HepG2 (cell line): ENCODE measurements around the gene WWC1. TPM values are rescaled to one million over a fixed set of nuclear protein-coding genes. Genes with fewer than 3 reads are reported as not detected.

Experiments
- ATAC-seq: fragments of 200-7000 bp; cut with Tn5 transposase; 3 replicates; pipeline ENCODE4 v1.9.1; 2020; ENCODE audit warnings: mild to moderate bottlenecking, moderate library complexity
- BruUV-seq: library from RNA; stranded (reverse); fragments of 400-500 nt; replicated peaks from 2 replicates; lab custom pipeline; 2021; lab: Mats Ljungman, UMichigan
- CTCF ChIA-PET: fragments of 300-600 bp; formaldehyde crosslinking; extraction: SDS; loops from one replicate; lab custom pipeline; 2021; ENCODE audit warnings: low total read pairs, inconsistent platforms, low intra/inter-chr PET ratio; lab: Yijun Ruan, JAX
- POLR2A ChIA-PET: fragments of 350-600 bp; sonication (Branson Sonifier 250); formaldehyde crosslinking; loops from one replicate; lab custom pipeline; 2020; ENCODE audit warnings: antibody characterized with exemption, inconsistent platforms; lab: Yijun Ruan, JAX
- DNase-seq: peaks from one replicate; pipeline ENCODE4 v3.0.0-alpha.2; 2015; ENCODE audit warnings: low spot score
- FAIRE-seq: peaks from 3 replicates; lab custom pipeline; 2011; peaks lifted over from hg19 to GRCh38; lab: Jason Lieb, UNC
- H2AFZ ChIP-seq: one replicate; pipeline ENCODE4 v1.6.1; 2011; ENCODE audit warnings: low read length, inconsistent platforms
- H3K27ac ChIP-seq: fragments of 300-600 bp; 3 replicates; pipeline ENCODE4 v1.8.0; 2011; ENCODE audit warnings: mixed run types, mild to moderate bottlenecking, mixed read lengths, low read length, inconsistent platforms; ENCODE audit not compliant: insufficient read depth; ENCODE audit errors: extremely low read length
- H3K27me3 ChIP-seq, 2 experiments: fragments of 200-600 bp in 1 of 2; 2 replicates in 1 of 2; 3 replicates in 1 of 2; pipeline versions ENCODE4 v1.6.0 to v1.8.0; 2011; ENCODE audit warnings: low read length in 2 of 2, mild to moderate bottlenecking in 2 of 2, moderate library complexity in 2 of 2, inconsistent platforms in 1 of 2; ENCODE audit not compliant: insufficient read depth in 2 of 2, control insufficient read depth in 1 of 2
- H3K36me3 ChIP-seq, 2 experiments: fragments of 200-600 bp in 1 of 2; replicated peaks in 1 of 2; 2 replicates in 1 of 2; 3 replicates in 1 of 2; pipeline versions ENCODE4 v1.5.1 to v1.8.0; 2011; ENCODE audit warnings: low read length in 2 of 2, inconsistent platforms in 1 of 2; ENCODE audit not compliant: insufficient read depth in 2 of 2, control insufficient read depth in 1 of 2
- H3K4me1 ChIP-seq: 2 replicates; pipeline ENCODE4 v1.5.1; 2012; ENCODE audit warnings: low read length, inconsistent platforms; ENCODE audit not compliant: insufficient read depth
- H3K4me2 ChIP-seq: 2 replicates; pipeline ENCODE4 v1.6.0; 2011; ENCODE audit warnings: low read depth, low read length, inconsistent platforms
- H3K4me3 ChIP-seq, 3 experiments: fragments of 200-600 bp in 1 of 3; sonication (generic), shearing (Covaris generic) in 1 of 3; replicated peaks in 1 of 3; 2 replicates each; pipeline ENCODE4 v1.5.1; 2011 to 2016; ENCODE audit warnings: low read length in 3 of 3, inconsistent platforms in 2 of 3, low read depth in 2 of 3, mild to moderate bottlenecking in 2 of 3, control low read depth in 1 of 3, mixed read lengths in 1 of 3; ENCODE audit not compliant: insufficient read depth in 1 of 3
- H3K79me2 ChIP-seq: one replicate; pipeline ENCODE4 v1.6.1; 2011; ENCODE audit warnings: low read length, inconsistent platforms; ENCODE audit not compliant: insufficient read depth
- H3K9ac ChIP-seq: 2 replicates; pipeline ENCODE4 v1.6.0; 2011; ENCODE audit warnings: mild to moderate bottlenecking, low read depth, low read length, inconsistent platforms; ENCODE audit not compliant: insufficient read depth
- H3K9me3 ChIP-seq: 2 replicates; pipeline ENCODE4 v1.5.1; 2012; ENCODE audit warnings: mild to moderate bottlenecking, low read length
- H4K20me1 ChIP-seq: 2 replicates; pipeline ENCODE4 v1.6.0; 2011; ENCODE audit warnings: inconsistent platforms, mild to moderate bottlenecking, low read length, moderate library complexity; ENCODE audit not compliant: insufficient read depth
- EZH2 ChIP-seq: conservative IDR thresholded peaks from 2 replicates; pipeline ENCODE4 v1.6.1; 2012; ENCODE audit warnings: mild to moderate bottlenecking, low read depth, low read length, moderate library complexity
- JUND ChIP-seq: sonication (generic); formaldehyde crosslinking; IDR thresholded peaks from 2 replicates; pipeline ENCODE4 v1.8.0; 2022; ENCODE audit warnings: mild to moderate bottlenecking, missing genetic modification reagents
- KDM4B ChIP-seq: sonication (generic); formaldehyde crosslinking; IDR thresholded peaks from 2 replicates; pipeline ENCODE4 v1.4.0; 2020; ENCODE audit warnings: missing genetic modification reagents
- KDM5A ChIP-seq: fragments of 200-600 bp; sonication (generic); IDR thresholded peaks from 2 replicates; pipeline ENCODE4 v1.7.0; 2018; ENCODE audit warnings: antibody characterized with exemption, mild to moderate bottlenecking, low read length, borderline replicate concordance
- REPIN1 ChIP-seq: sonication (generic); formaldehyde crosslinking; IDR thresholded peaks from 2 replicates; pipeline ENCODE4 v1.8.0; 2022; ENCODE audit warnings: missing genetic modification reagents, low read depth, mild to moderate bottlenecking, borderline replicate concordance
- ZMYM2 ChIP-seq: sonication (generic); formaldehyde crosslinking; IDR thresholded peaks from 2 replicates; pipeline ENCODE4 v1.8.0; 2022; ENCODE audit warnings: mild to moderate bottlenecking, missing genetic modification reagents
- ZMYM3 ChIP-seq: sonication (generic); formaldehyde crosslinking; IDR thresholded peaks from 2 replicates; pipeline ENCODE4 v1.5.1; 2020; ENCODE audit warnings: mild to moderate bottlenecking, missing genetic modification reagents
- ZNF225 ChIP-seq: sonication (generic); formaldehyde crosslinking; IDR thresholded peaks from 2 replicates; pipeline ENCODE4 v1.4.0; 2020; ENCODE audit warnings: mild to moderate bottlenecking, missing genetic modification reagents
- ZNF350 ChIP-seq: sonication (generic); formaldehyde crosslinking; IDR thresholded peaks from 2 replicates; pipeline ENCODE4 v1.4.0; 2020; ENCODE audit warnings: mild to moderate bottlenecking, low read depth, missing genetic modification reagents, borderline replicate concordance
- ZNF652 ChIP-seq: IDR thresholded peaks from 2 replicates; pipeline ENCODE4 v1.6.1; 2016; ENCODE audit warnings: low read depth, borderline replicate concordance
- ZNF816 ChIP-seq: sonication (generic); formaldehyde crosslinking; IDR thresholded peaks from 2 replicates; pipeline ENCODE4 v1.8.0; 2022; ENCODE audit warnings: missing genetic modification reagents, mild to moderate bottlenecking, borderline replicate concordance
- WGBS: methylation state at CpG from one replicate; pipeline ENCODE4 v1.1.6; 2017; ENCODE audit warnings: low lambda C conversion rate; 5-methylcytosine and 5-hydroxymethylcytosine counted together
- in situ Hi-C: cut with HindIII; loops from 2 replicates; pipeline ENCODE4 v1.10.0; 2017; ENCODE audit warnings: low pct_unique_long_range_greater_than_20kb; ENCODE audit not compliant: extremely low pct_ligation_motif_present
- intact Hi-C: fragments of 100-400 bp; cut with micrococcal nuclease; formaldehyde crosslinking; loops from one replicate; pipeline ENCODE4 v1.10.0; 2022; ENCODE audit not compliant: unreplicated experiment
- polyA plus RNA-seq, 8 experiments: library from polyadenylated mRNA; depleted of rRNA in 3 of 8; stranded (reverse) in 7 of 8; unstranded in 1 of 8; fragments of >200 nt; fragmentation: Illumina TruSeq in 4 of 8; extraction: Trizol in 4 of 8; gene quantifications; 2 replicates each; pipeline versions ENCODE4 v1.2.1 to v1.2.3, GENCODE V29; 2011 to 2016; ENCODE audit warnings: low read depth in 4 of 8, missing spikeins in 1 of 8, mixed read lengths in 1 of 8; ENCODE audit not compliant: insufficient read depth in 1 of 8
- total RNA-seq, 5 experiments: library from RNA; depleted of rRNA; stranded (reverse); fragments of >200 nt; fragmentation: Illumina TruSeq; extraction: Trizol; gene quantifications; 2 replicates each; pipeline ENCODE4 v1.2.3, GENCODE V29; 2016; ENCODE audit warnings: low read depth in 1 of 5
- TF ChIP-seq, protein P1 (sequence below): sonication (generic); formaldehyde crosslinking; IDR thresholded peaks from 2 replicates; pipeline ENCODE4 v1.8.1; 2023; ENCODE audit warnings: mild to moderate bottlenecking, missing genetic modification reagents
- TF ChIP-seq, protein P2 (sequence below): IDR thresholded peaks from 2 replicates; pipeline ENCODE4 v1.6.1; 2016; ENCODE audit warnings: missing compliant biosample characterization, missing genetic modification reagents, borderline replicate concordance

The WWC1 gene
- total and polyA plus RNA-seq, 2 of the 13 experiments (the other 11 are each of a cell fraction or from before 2014, with no cell fraction given): 8.3 to 17.9 TPM

DNA sequence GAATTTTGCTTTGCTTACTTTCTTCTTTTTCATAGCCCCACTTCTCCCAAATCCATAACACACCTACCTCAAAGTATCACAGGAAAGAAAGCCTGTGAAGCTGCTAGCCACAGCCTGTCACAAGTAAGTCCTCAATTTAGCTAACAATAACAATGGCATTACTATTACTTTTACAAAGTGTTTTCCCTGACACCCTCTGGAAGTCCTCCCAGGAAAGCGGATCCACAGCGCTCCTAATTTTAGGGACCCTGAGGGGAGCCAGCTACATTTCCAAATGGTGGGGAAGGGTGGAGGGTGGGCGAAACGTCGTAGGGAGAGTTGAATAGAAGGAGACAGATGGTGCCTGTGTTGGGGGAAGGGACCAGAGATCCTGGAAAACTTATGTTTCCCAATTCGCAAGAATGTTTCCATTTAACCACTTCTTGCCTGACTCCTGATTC lies 523 bp upstream of the WWC1 start:
- ATAC-seq: no peak

More for the DNA sequence above, 523 bp upstream of the WWC1 start:
- Histone ChIP-seq H2AFZ (no peak overlapping the region), H3K27me3 (no peaks in the 10 kb centered on the region), H3K27ac (peak overlapping the region; percentile 29), H4K20me1 (no peaks in the 10 kb centered on the region), H3K4me2 (peak overlapping the region; percentile 76), H3K4me1 (peaks cover 72% of the 10 kb centered on the region), H3K36me3 (no peaks in the 10 kb centered on the region), H3K9ac (peak overlapping the region; percentile 58; the same call in 1 of the 2 replicates), H3K79me2 (peaks cover 21% of the 10 kb centered on the region), H3K9me3 (no peaks in the 10 kb centered on the region), H3K4me3 (peak overlapping the region; percentile 80 to 84 (median 82))
- intact Hi-C loops: loop anchor here (1.0 to 5.0 kb wide), 3 partner anchors 24 to 131 kb away; no protein-coding TSS in a partner anchor
- TSS peak; percentile 98 for BruUV-seq
- POLR2A ChIA-PET: interaction anchor here (0.8 to 5.0 kb wide), 6 partner anchors 9 to 25 kb away, joined by 3 to 44 read pairs (median 4); no protein-coding TSS in a partner anchor
- WGBS: 4% methylated on average over 6 of the region's 6 CpGs
- no peak for DNase-seq
- TF ChIP-seq ZNF652 (CRISPR knock-in tag) (peak; percentile 87; the same call in 1 of the 2 replicates), ZNF225 (no peak), EZH2 (no peak), REPIN1 (CRISPR knock-in tag) (peak; percentile 67; the same call in 1 of the 2 replicates), JUND (CRISPR knock-in tag) (no peak), ZMYM2 (0 out of 2 replicates have a peak, but pooled peaks have one; percentile 48), ZNF816 (CRISPR knock-in tag) (no peak), ZMYM3 (CRISPR knock-in tag) (0 out of 2 replicates have a peak, but pooled peaks have one; percentile 14), KDM5A (no peak), KDM4B (CRISPR knock-in tag) (no peak), ZNF350 (CRISPR knock-in tag) (0 out of 2 replicates have a peak, but pooled peaks have one; percentile 10)
- TF ChIP-seq, protein P1, sequence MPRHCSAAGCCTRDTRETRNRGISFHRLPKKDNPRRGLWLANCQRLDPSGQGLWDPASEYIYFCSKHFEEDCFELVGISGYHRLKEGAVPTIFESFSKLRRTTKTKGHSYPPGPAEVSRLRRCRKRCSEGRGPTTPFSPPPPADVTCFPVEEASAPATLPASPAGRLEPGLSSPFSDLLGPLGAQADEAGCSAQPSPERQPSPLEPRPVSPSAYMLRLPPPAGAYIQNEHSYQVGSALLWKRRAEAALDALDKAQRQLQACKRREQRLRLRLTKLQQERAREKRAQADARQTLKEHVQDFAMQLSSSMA (CRISPR knock-in tag): no peak
- TF ChIP-seq, protein P2, sequence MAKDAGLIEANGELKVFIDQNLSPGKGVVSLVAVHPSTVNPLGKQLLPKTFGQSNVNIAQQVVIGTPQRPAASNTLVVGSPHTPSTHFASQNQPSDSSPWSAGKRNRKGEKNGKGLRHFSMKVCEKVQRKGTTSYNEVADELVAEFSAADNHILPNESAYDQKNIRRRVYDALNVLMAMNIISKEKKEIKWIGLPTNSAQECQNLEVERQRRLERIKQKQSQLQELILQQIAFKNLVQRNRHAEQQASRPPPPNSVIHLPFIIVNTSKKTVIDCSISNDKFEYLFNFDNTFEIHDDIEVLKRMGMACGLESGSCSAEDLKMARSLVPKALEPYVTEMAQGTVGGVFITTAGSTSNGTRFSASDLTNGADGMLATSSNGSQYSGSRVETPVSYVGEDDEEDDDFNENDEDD: no peak
- FAIRE-seq: no peak
- CTCF ChIA-PET: no interaction called here
- in situ Hi-C loops: no loop called here
